H1 (cell line): Measurements from ENCODE around the gene MAGEC3. TPM values are rescaled to one million over a fixed set of nuclear protein-coding genes. Genes with fewer than 3 reads are reported as not detected.

ENCODE experiments used
- CTCF ChIA-PET: fragments of 300-600 bp; sonication (Branson Sonifier 250); formaldehyde crosslinking; loops from one replicate; lab custom pipeline; 2021; ENCODE audit not compliant: partially characterized antibody; lab: Charles Lee
- POLR2A ChIA-PET: fragments of 300-600 bp; sonication (Branson Sonifier 250); formaldehyde crosslinking; loops from one replicate; lab custom pipeline; 2021; ENCODE audit warnings: inconsistent platforms; ENCODE audit not compliant: partially characterized antibody; lab: Charles Lee
- DNase-seq, 2 experiments: peaks; one replicate each; pipeline versions ENCODE4 v3.0.0 to v3.0.0-alpha.2; 2010 to 2022; ENCODE audit warnings: low spot score in 2 of 2, low read depth in 1 of 2, mixed read lengths in 1 of 2
- FAIRE-seq: peaks from 2 replicates; lab custom pipeline; 2011; peaks lifted over from hg19 to GRCh38; lab: Jason Lieb, UNC
- H2AFZ ChIP-seq: 2 replicates; pipeline ENCODE4 v1.8.1; 2012; ENCODE audit warnings: low read length, inconsistent platforms
- H2AK5ac ChIP-seq: 2 replicates; pipeline ENCODE4 v1.6.1; 2013; ENCODE audit warnings: low read depth, low read length
- H2BK120ac ChIP-seq: replicated peaks from 2 replicates; pipeline ENCODE3; 2013; ENCODE audit warnings: low read depth, low read length, inconsistent platforms
- H2BK12ac ChIP-seq: 2 replicates; pipeline ENCODE4 v1.6.1; 2013; ENCODE audit warnings: low read depth, low read length
- H2BK15ac ChIP-seq: 2 replicates; pipeline ENCODE4 v1.6.1; 2013; ENCODE audit warnings: low read length
- H2BK20ac ChIP-seq: 2 replicates; pipeline ENCODE4 v1.6.1; 2013; ENCODE audit warnings: low read length
- H2BK5ac ChIP-seq: 2 replicates; pipeline ENCODE4 v1.6.1; 2013; ENCODE audit warnings: low read depth, low read length
- H3K14ac ChIP-seq: 2 replicates; pipeline ENCODE4 v1.6.1; 2013; ENCODE audit warnings: inconsistent platforms; ENCODE audit not compliant: insufficient read length
- H3K18ac ChIP-seq: 2 replicates; pipeline ENCODE4 v1.6.1; 2013; ENCODE audit warnings: low read length; ENCODE audit errors: extremely low read depth
- H3K23ac ChIP-seq: 2 replicates; pipeline ENCODE4 v1.6.1; 2013; ENCODE audit warnings: inconsistent platforms; ENCODE audit not compliant: insufficient read length
- H3K23me2 ChIP-seq: 2 replicates; pipeline ENCODE4 v1.6.1; 2013; ENCODE audit warnings: low read depth, low read length
- H3K27ac ChIP-seq: 2 replicates; pipeline ENCODE4 v1.6.1; 2011; ENCODE audit warnings: low read depth, low read length, inconsistent platforms
- H3K27me3 ChIP-seq, 4 experiments: replicated peaks in 1 of 4; 1 replicate in 1 of 4; 2 replicates in 3 of 4; pipeline versions ENCODE4 v1.6.1 to v1.8.1; 2011 to 2013; ENCODE audit warnings: low read length in 3 of 4, mild to moderate bottlenecking in 3 of 4, inconsistent platforms in 2 of 4, mixed read lengths in 2 of 4, moderate library complexity in 1 of 4; ENCODE audit not compliant: control insufficient read depth in 3 of 4, insufficient read depth in 3 of 4; ENCODE audit errors: extremely low read depth in 1 of 4
- H3K36me3 ChIP-seq, 4 experiments: 2 replicates each; pipeline versions ENCODE4 v1.6.1 to v1.8.1; 2011 to 2013; ENCODE audit warnings: mild to moderate bottlenecking in 4 of 4, low read length in 3 of 4, moderate library complexity in 2 of 4, control low read depth in 1 of 4, inconsistent platforms in 1 of 4; ENCODE audit not compliant: insufficient read depth in 4 of 4, control insufficient read depth in 2 of 4
- H3K4ac ChIP-seq: replicated peaks from 2 replicates; pipeline ENCODE3; 2013; ENCODE audit warnings: low read length, low read depth, mixed read lengths, inconsistent platforms; ENCODE audit not compliant: insufficient read length
- H3K4me1 ChIP-seq, 4 experiments: replicated peaks in 1 of 4; 1 replicate in 1 of 4; 2 replicates in 3 of 4; pipeline versions ENCODE4 v1.6.1 to v1.8.1; 2011 to 2013; ENCODE audit warnings: low read length in 3 of 4, inconsistent platforms in 2 of 4, mixed read lengths in 1 of 4; ENCODE audit not compliant: insufficient read depth in 4 of 4, control insufficient read depth in 3 of 4
- H3K4me2 ChIP-seq, 2 experiments: 2 replicates each; pipeline versions ENCODE4 v1.6.1 to v1.8.1; 2011 to 2013; ENCODE audit warnings: low read depth in 2 of 2, low read length in 2 of 2, control low read depth in 1 of 2, inconsistent platforms in 1 of 2, mild to moderate bottlenecking in 1 of 2; ENCODE audit not compliant: insufficient read depth in 1 of 2
- H3K4me3 ChIP-seq, 4 experiments: fragments of 200-600, 300-600 bp in 1 of 4; sonication (generic), shearing (Covaris generic), sonication (Bioruptor Twin) in 1 of 4; 2 replicates each; pipeline versions ENCODE4 v1.5.1 to v1.8.1; 2011 to 2016; ENCODE audit warnings: low read length in 4 of 4, low read depth in 3 of 4, control low read depth in 2 of 4, inconsistent platforms in 2 of 4, mild to moderate bottlenecking in 2 of 4, mixed read lengths in 1 of 4, moderate library complexity in 1 of 4; ENCODE audit not compliant: insufficient read depth in 2 of 4; ENCODE audit errors: extremely low read depth in 1 of 4
- H3K56ac ChIP-seq: replicated peaks from 2 replicates; pipeline ENCODE3; 2013; ENCODE audit warnings: low read depth, mild to moderate bottlenecking, mixed read lengths, low read length, inconsistent platforms; ENCODE audit not compliant: insufficient read length
- H3K79me1 ChIP-seq: 2 replicates; pipeline ENCODE4 v1.6.1; 2013; ENCODE audit warnings: low read depth, low read length, control low read depth
- H3K79me2 ChIP-seq, 2 experiments: 2 replicates each; pipeline versions ENCODE4 v1.6.1 to v1.8.1; 2012 to 2013; ENCODE audit warnings: low read length in 2 of 2, mild to moderate bottlenecking in 2 of 2, inconsistent platforms in 1 of 2; ENCODE audit not compliant: insufficient read depth in 2 of 2, control insufficient read depth in 1 of 2
- H3K9ac ChIP-seq, 4 experiments: replicated peaks in 1 of 4; 1 replicate in 1 of 4; 2 replicates in 3 of 4; pipeline versions ENCODE4 v1.6.1 to v1.8.1; 2011 to 2013; ENCODE audit warnings: low read depth in 3 of 4, low read length in 3 of 4, control low read depth in 2 of 4, mild to moderate bottlenecking in 2 of 4, moderate library complexity in 2 of 4, inconsistent platforms in 1 of 4; ENCODE audit errors: extremely low read depth in 1 of 4
- H3K9me3 ChIP-seq, 2 experiments: 2 replicates each; pipeline versions ENCODE4 v1.6.1 to v1.8.1; 2012 to 2013; ENCODE audit warnings: mild to moderate bottlenecking in 2 of 2, moderate library complexity in 2 of 2, control low read depth in 1 of 2, inconsistent platforms in 1 of 2, low read depth in 1 of 2, low read length in 1 of 2, mixed read lengths in 1 of 2; ENCODE audit not compliant: insufficient read depth in 2 of 2
- H4K20me1 ChIP-seq, 2 experiments: replicated peaks in 1 of 2; 2 replicates each; pipeline versions ENCODE3 to v1.8.1; 2011 to 2013; ENCODE audit warnings: inconsistent platforms in 2 of 2, low read length in 2 of 2, mild to moderate bottlenecking in 1 of 2; ENCODE audit not compliant: insufficient read depth in 2 of 2, control insufficient read depth in 1 of 2
- H4K5ac ChIP-seq: 2 replicates; pipeline ENCODE4 v1.6.1; 2013; ENCODE audit warnings: low read length, low read depth, mixed read lengths, inconsistent platforms; ENCODE audit not compliant: insufficient read length
- H4K8ac ChIP-seq: 2 replicates; pipeline ENCODE4 v1.8.0; 2013; ENCODE audit warnings: mild to moderate bottlenecking, moderate library complexity, low read length, inconsistent platforms; ENCODE audit not compliant: insufficient read depth; ENCODE audit errors: extremely low read depth
- H4K91ac ChIP-seq: replicated peaks from 2 replicates; pipeline ENCODE3; 2013; ENCODE audit warnings: low read length, mixed read lengths, inconsistent platforms; ENCODE audit not compliant: insufficient read length
- ASH2L ChIP-seq: fragments of 200-600, 300-600 bp; sonication (generic); IDR thresholded peaks from one replicate; pipeline ENCODE4 v1.7.1; 2017; ENCODE audit warnings: low read length
- BCL11A ChIP-seq, 2 experiments: IDR thresholded peaks; one replicate each; pipeline ENCODE4 v1.6.1; 2011; ENCODE audit warnings: low read depth in 2 of 2, low read length in 2 of 2, mild to moderate bottlenecking in 2 of 2
- CBX8 ChIP-seq: fragments of 300-800, 300-1000 bp; sonication (generic); IDR thresholded peaks from 2 replicates; pipeline ENCODE4 v1.7.1; 2016; ENCODE audit warnings: low read depth, low read length, borderline replicate concordance
- CREB1 ChIP-seq: IDR thresholded peaks from 2 replicates; pipeline ENCODE4 v1.6.1; 2012; ENCODE audit warnings: inconsistent platforms
- EP300 ChIP-seq, 2 experiments: IDR thresholded peaks; 1 replicate in 1 of 2; 2 replicates in 1 of 2; pipeline ENCODE4 v1.6.1; 2011 to 2012; ENCODE audit warnings: low read depth in 2 of 2, low read length in 2 of 2, mild to moderate bottlenecking in 2 of 2, borderline replicate concordance in 1 of 2, inconsistent platforms in 1 of 2, moderate library complexity in 1 of 2
- HDAC6 ChIP-seq: IDR thresholded peaks from one replicate; pipeline ENCODE4 v1.7.1; 2012; ENCODE audit warnings: low read depth, mild to moderate bottlenecking, inconsistent platforms, low read length, moderate library complexity
- KDM4A ChIP-seq: IDR thresholded peaks from one replicate; pipeline ENCODE4 v1.7.1; 2012; ENCODE audit warnings: low read depth, mild to moderate bottlenecking, moderate library complexity, low read length, inconsistent platforms; ENCODE audit not compliant: severe bottlenecking
- MAX ChIP-seq: IDR thresholded peaks from 2 replicates; pipeline ENCODE4 v1.6.1; 2012; ENCODE audit warnings: inconsistent platforms
- NANOG ChIP-seq: IDR thresholded peaks from 2 replicates; pipeline ENCODE4 v1.6.1; 2011; ENCODE audit warnings: low read length, low read depth, mild to moderate bottlenecking, inconsistent platforms; ENCODE audit not compliant: insufficient read depth, poor library complexity, severe bottlenecking
- PHF8 ChIP-seq: fragments of 200-600 bp; sonication (generic); conservative IDR thresholded peaks from 2 replicates; pipeline ENCODE4 v1.7.1; 2012; ENCODE audit warnings: low read depth, mild to moderate bottlenecking, inconsistent platforms, low read length, moderate library complexity
- POLR2AphosphoS5 ChIP-seq: IDR thresholded peaks from 2 replicates; pipeline ENCODE4 v1.6.1; 2011; ENCODE audit warnings: low read depth, low read length
- SIRT6 ChIP-seq: IDR thresholded peaks from one replicate; pipeline ENCODE4 v1.7.1; 2012; ENCODE audit warnings: low read length, inconsistent platforms
- SP4 ChIP-seq: IDR thresholded peaks from 2 replicates; pipeline ENCODE4 v1.6.1; 2012; ENCODE audit warnings: low read length, inconsistent platforms
- TAF1 ChIP-seq: IDR thresholded peaks from 2 replicates; pipeline ENCODE4 v1.6.1; 2011; ENCODE audit warnings: mild to moderate bottlenecking, low read depth, low read length
- TAF7 ChIP-seq: optimal IDR thresholded peaks from 2 replicates; pipeline ENCODE3; 2011; ENCODE audit warnings: low read depth, mild to moderate bottlenecking, inconsistent platforms, low read length, moderate library complexity, borderline replicate concordance
- ZNF274 ChIP-seq: IDR thresholded peaks from 2 replicates; pipeline ENCODE4 v1.7.0; 2012; ENCODE audit warnings: low read length, borderline replicate concordance; ENCODE audit errors: extremely low read depth
- WGBS, 2 experiments: shearing (Covaris generic) in 1 of 2; methylation state at CpG; one replicate each; pipeline versions ENCODE4 v1.1.6 to v1.1.7; 2013 to 2015; ENCODE audit warnings: low lambda C conversion rate in 2 of 2, mixed read lengths in 2 of 2, inconsistent platforms in 1 of 2, low coverage in 1 of 2, missing lambda C conversion rate in 1 of 2; ENCODE audit not compliant: insufficient replicate concordance in 2 of 2, insufficient coverage in 1 of 2, insufficient read length in 1 of 2; ENCODE audit errors: extremely low coverage in 1 of 2, missing lambda C conversion rate in 1 of 2; 5-methylcytosine and 5-hydroxymethylcytosine counted together
- polyA plus RNA-seq, 7 experiments: library from polyadenylated mRNA; depleted of rRNA in 3 of 7; stranded (reverse) in 5 of 7; unstranded in 2 of 7; fragments of >200 nt in 5 of 7; fragments of 200-250 nt in 2 of 7; gene quantifications; 1 replicate in 5 of 7; 2 replicates in 1 of 7; 4 replicates in 1 of 7; pipeline versions ENCODE4 v1.2.1 to v1.2.3, GENCODE V29; 2011 to 2013; ENCODE audit warnings: missing spikeins in 2 of 7, mixed read lengths in 2 of 7
- total RNA-seq: library from RNA; stranded (reverse); fragmentation: NEBNext Ultra II Directional; extraction: Animal tissue kit (Norgen Biotek cat#: 25700); gene quantifications from 2 replicates; pipeline ENCODE4 v1.2.1, GENCODE V29; 2021

Gene MAGEC3
- total and polyA plus RNA-seq, 2 of the 8 experiments (the other 6 are each of a cell fraction or from before 2014, with no cell fraction given), result not detected

GRCh38 chrX:141897690-141898089, 59.6 kb downstream of the MAGEC3 start:
- Histone ChIP-seq H3K4ac (no peak overlapping the region), H3K27me3 (no peaks in the 10 kb centered on the region), H3K79me2 (no peaks in the 10 kb centered on the region), H3K36me3 (no peaks in the 10 kb centered on the region), H2BK120ac (no peak overlapping the region), H3K4me2 (no peak overlapping the region), H2AFZ (no peak overlapping the region), H3K23ac (no peak overlapping the region), H3K14ac (no peak overlapping the region), H2BK5ac (no peak overlapping the region), H2AK5ac (no peak overlapping the region), H2BK15ac (no peak overlapping the region), H3K18ac (no peak overlapping the region), H4K20me1 (no peaks in the 10 kb centered on the region), H4K5ac (no peak overlapping the region), H2BK12ac (no peak overlapping the region), H3K79me1 (no peaks in the 10 kb centered on the region), H3K9ac (no peak overlapping the region), H4K91ac (no peak overlapping the region), H3K56ac (no peak overlapping the region), H4K8ac (no peak overlapping the region), H3K9me3 (no peaks in the 10 kb centered on the region), H3K23me2 (no peaks in the 10 kb centered on the region), H2BK20ac (no peak overlapping the region), H3K27ac (no peak overlapping the region), H3K4me1 (no peaks in the 10 kb centered on the region), H3K4me3 (no peak overlapping the region)
- FAIRE-seq (no peak), DNase-seq (no peak)
- CTCF ChIA-PET, result no interaction called here
- 94% methylated on average over 2 of the region's 2 CpGs; no CpG with 5 or more reads in 1 of the 2 experiments for WGBS, 2 experiments
- POLR2A ChIA-PET, result no interaction called here
- no peak for TF ChIP-seq HDAC6
- TF ChIP-seq SP4, result no peak
- no peak for TF ChIP-seq BCL11A (IDR thresholded peaks at IDR 0.05; ENCODE audit: low read depth in 2 of 2, low read length in 2 of 2)
- no peak for TF ChIP-seq KDM4A
- TF ChIP-seq PHF8, result no peak
- no peak for TF ChIP-seq ASH2L
- TF ChIP-seq TAF1, result no peak
- no peak for TF ChIP-seq CREB1
- TF ChIP-seq TAF7, result no peak
- no peak for TF ChIP-seq MAX
- no peak for TF ChIP-seq SIRT6
- TF ChIP-seq ZNF274, result no peak
- no peak for TF ChIP-seq NANOG
- TF ChIP-seq EP300 (IDR thresholded peaks at IDR 0.05; ENCODE audit: borderline replicate concordance in 1 of 2, low read depth in 2 of 2, low read length in 2 of 2), result no peak
- no peak for TF ChIP-seq CBX8
- TF ChIP-seq POLR2AphosphoS5, result no peak
